Fibroblast of skin of left biceps (primary cell): ENCODE data around the gene GTF3C4.

Experiments used
- DNase-seq, 2 experiments: peaks; one replicate each; pipeline ENCODE4 v3.0.0-alpha.2; 2013; ENCODE audit warnings: low read depth in 2 of 2

The GTF3C4 gene

GRCh38 chr9:132730054-132731033 lies 60.1 kb downstream of the GTF3C4 start:
- DNase-seq: no peak

- no peak for DNase-seq
Observed at GRCh38 chr9:132731230-132731629, 61.0 kb downstream of the GTF3C4 start.

GRCh38 chr9:132732326-132733259 lies 62.3 kb downstream of the GTF3C4 start:
- no peak for DNase-seq

GRCh38 chr9:132733260-132733815 lies 63.1 kb downstream of the GTF3C4 start:
- no peak for DNase-seq

- DNase-seq: no peak
Observed at GRCh38 chr9:132739710-132740310, 69.5 kb downstream of the GTF3C4 start.

- DNase-seq: no peak
Observed at GRCh38 chr9:132740526-132741309, 70.5 kb downstream of the GTF3C4 start.

- no peak for DNase-seq
Observed at GRCh38 chr9:132742821-132743311, 72.6 kb downstream of the GTF3C4 start.

GRCh38 chr9:132743931-132744479 lies 73.7 kb downstream of the GTF3C4 start:
- DNase-seq: no peak
